HG02884 (cell line): Measurements from ENCODE around the gene SNAP29.
"Not testable (repeated sequence)": the region's sequence is repeated elsewhere in the genome, so short reads cannot be mapped to it uniquely, and the experiment has no call there.

ENCODE experiments used
- ATAC-seq: cut with Tn5 transposase; IDR thresholded peaks from one replicate; pipeline ENCODE4 v1.9.1; 2021; ENCODE audit warnings: mild to moderate bottlenecking, moderate library complexity; ENCODE audit not compliant: unreplicated experiment

SNAP29 gene

DNA sequence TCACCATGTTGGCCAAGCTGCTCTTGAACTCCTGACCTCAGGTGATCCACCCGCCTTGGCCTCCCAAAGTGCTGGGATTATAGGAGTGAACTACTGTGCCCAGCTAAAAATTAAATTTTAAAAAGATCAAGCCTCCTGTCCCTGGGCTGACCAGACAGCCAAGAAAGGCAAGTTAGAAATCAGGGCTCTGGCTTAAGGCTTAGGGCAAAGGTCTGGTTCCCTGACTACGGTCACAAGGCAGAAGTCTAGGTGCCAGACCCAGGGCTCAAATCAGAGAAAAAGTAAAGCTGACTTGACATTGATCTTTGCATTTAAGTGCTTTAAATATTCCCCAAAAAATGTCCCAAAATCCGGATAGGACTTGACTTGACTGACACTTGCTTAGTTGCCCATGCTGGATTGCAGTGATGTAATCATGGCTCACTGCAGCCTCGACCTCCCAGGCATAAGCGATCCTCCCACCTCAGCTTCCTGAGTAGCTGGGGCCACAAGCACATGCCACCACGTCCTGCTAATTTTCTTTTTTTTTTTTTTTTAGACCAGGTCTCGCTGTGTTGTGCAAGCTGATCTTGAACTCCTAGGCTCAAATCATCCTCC lies 41.1 kb downstream of the SNAP29 start:
- no peak for ATAC-seq

DNA sequence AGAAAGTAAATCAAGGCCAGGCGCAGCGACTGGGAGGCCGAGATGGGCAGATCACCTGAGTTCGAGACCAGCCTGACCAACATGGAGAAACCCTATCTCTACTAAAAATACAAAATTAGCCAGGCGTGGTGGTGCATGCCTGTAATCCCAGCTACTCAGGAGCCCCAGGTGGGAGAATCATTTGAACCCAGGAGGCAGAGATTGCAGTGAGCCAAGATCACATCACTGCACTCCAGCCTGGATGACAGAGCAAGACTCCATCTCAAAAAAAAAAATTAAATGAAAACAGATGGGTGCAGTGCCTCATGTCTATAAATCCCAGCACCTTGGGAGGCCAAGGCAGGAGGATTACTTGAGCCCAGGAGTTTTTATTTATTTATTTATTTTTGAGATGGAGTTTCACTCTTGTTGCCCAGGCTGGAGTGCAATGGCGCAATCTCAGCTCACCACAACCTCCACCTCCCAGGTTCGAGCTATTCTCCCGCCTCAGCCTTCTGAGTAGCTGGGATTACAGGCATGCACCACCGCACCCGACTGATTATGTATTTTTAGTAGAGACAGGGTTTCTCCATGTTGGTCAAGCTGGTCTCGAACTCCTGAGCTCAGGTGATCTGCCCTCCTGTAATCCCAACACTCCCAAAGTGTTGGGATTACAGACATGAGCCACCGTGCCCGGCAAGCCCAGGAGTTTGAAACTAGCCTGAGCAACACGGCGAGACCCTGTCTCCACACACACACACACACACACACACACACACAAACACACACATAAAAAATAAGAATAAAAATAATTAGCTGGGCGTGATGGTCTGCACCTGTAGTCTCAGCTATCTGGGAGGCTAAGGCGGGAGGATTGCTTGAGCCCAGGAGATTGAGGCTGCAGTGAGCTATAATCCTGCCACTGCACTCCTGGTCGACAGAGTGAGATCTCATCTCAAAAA lies 42.6 kb downstream of the SNAP29 start:
- ATAC-seq: not testable (repeated sequence)

DNA sequence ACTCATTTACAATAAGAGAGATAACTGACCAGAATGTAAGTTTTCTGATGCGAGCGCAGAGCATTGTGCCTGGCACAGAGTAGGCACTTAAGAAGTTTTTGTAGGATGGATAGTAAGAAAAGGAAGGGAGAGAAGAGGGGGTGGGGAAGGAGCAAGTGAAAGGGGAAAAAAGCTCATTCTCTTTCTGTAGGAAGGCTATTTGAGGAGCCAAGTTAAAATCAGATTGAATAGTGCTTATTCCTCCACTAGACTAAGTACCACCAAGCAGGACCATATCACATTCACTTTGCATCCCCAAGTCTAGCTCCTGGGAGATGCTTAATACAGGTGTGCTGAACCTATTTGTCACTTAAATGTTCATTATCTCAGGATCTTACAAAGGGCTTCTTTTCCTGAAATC lies 44.3 kb downstream of the SNAP29 start:
- ATAC-seq: no peak

DNA sequence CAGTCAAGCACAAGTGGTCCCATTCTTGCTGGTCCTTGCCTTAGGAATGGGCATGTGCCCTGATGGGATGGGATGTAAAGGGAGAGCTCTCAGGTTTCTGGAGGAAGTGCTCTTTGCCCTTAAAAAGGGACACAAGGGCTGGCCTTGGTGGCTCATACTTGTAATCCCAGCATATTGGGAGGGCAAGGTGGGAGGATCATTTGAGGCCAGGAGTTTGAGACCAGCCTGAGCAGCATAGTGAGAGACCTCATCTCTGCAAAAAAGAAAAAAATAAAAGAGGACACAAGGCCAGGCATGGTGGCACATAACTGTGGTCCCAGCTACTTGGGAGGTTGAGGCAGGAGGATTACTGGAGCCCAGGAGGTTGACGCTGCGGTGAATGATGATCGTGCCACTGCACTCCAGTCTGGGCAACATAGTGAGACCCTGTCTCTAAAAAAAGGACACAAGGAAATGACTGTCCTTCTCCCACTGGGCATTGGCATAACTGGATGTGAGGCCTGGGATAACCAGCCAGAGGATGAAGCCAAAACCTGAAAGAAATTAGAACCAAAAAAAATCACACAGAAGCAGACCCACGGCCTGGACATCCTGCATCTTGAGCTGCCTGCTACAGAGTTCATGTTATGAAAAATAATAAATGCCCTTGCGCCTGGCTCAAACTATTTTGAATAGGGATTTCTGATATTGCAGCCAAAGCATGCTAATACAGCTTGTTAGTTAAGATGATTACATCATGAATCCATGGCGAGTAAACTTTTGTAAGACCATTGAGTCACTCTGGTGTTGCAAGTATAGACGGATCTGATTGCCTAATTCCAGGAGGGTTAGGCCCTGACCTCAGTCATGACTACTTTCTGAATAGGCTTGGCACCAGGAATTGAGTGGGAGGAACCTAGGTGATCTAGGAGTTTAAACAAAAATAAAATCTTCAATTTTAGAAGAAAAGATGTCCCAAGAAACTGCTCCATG lies 45.5 kb downstream of the SNAP29 start:
- ATAC-seq: no peak

DNA sequence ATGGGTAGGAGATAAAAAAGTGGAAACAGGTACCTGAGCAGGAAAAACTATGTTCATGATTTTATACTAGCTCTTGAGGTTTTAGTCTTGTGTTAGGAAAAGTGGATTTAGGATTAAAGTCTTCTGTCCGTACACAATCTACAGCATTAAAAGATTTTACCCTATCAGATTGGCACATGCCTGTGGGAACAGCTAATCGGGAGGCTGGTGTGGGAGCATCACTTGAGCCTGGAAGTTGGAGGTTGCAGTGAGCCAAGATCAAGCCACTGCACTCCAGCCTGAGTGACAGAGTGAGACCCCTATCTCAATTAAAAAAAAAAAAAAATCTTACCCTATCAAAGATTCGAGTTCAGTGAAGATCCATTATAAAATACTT lies 46.2 kb downstream of the SNAP29 start:
- ATAC-seq: no peak

DNA sequence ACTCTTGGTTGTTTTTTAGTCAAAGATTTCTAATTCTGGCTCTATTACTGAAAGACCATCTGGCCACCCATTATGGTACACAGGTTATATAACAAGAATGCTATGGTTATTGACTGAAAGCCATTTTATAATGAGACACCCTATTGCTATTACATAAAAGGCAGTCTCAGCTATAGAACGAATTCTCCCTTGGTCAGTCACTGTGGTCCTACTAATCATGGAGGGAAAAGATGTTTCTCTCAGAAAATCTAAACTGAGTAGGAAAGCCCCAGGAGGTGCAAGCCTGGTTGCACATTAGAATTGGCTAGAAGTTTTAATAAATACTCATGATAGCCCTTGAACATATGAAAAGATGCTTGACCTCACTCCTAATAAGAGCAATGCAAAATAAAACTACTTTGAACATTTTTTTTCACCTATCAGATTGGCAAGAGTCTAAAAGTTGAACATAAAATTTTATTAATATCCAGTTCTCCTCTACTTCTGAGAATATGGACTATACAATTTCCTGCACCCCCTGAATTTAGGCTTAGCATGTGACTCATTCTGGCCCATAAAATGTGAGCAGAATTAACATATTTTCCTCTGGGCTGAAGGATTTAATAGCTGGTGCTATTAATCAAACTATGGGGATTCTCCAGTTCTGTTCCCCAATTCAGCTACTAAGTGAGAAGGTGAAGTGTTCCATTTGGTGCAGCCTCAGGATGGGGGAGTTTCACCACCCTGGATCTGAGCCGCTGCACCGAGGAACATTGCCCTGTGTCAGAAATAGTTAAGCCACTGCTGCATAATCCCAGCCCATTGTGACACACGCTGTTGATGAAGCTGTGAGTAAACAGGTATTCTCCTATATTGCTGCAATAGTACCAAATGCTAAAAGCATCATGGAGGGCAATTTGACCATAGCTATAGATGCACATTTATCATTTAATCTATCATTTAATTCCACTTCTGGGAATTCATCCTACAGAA lies 46.9 kb downstream of the SNAP29 start:
- no peak for ATAC-seq

DNA sequence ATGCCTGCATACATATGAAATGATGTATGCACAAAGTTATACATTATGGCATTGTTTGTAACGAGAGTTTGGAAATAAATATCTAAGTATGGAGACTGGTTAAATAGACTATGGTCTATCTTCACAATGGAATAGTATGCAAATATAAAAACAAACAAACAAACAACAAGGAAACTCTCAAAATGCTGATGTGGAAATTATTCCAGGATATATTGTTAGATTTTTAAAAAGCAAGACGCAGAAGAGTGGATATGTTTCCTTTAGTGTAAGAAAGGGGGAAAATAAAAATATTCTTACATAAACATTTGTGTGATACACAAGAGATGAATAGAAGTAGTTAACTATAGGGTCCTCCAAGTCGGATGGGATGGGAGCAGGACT lies 47.6 kb downstream of the SNAP29 start:
- no peak for ATAC-seq

DNA sequence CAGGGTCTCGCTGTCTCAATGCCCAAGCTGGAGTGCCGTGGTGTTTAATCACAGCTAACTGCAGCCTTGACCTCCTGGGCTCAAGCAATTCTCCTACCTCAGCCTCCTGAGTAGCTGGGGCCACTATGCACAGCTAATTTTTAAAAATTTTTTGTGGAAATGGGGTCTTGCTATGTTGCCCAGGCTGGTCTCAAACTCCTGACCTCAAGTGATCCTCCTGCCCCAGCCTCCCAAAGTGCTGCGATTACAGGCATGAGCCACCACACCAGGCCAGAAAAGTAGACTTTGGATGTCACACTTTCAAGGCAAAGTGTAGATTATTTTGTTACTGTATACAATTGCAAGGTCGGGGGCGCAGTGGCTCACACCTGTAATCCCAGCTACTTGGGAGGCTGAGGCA lies 49.9 kb downstream of the SNAP29 start:
- ATAC-seq: not testable (repeated sequence)

DNA sequence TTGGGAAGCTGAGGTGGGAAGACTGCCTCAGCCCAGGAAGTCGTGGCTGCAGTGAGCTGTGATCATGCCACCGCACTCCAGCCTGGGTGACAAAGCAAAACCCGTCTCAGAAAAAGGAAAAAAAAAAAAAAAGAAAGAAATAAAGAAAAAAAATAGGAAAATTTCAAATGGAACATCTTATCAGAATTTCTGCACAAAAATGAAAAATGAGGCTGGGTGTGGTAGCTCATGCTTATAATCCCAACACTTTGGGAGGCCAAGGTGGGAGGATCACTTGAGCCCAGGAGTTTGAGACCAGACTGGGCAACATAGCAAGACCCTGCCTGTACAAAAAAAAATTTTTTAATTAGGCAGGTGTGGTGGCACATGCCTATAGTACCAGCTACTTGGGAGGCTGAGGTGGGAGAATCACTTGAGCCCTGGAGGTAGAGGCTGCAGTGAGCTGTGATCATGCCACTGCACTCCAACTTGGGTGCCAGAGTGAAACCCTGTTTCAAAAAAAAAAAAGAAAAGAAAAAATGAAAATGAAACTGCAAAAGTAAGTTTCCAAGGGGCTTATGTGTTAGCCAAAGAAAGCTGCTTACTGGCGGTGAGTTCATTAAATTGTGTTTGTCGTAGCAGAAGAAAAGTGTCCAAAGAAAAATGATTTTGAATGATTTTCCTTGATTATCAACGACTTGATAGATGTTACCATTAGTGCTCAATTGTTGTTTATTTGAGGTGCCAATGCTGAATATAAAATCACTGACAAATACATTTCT lies 50.9 kb downstream of the SNAP29 start:
- no peak for ATAC-seq

DNA sequence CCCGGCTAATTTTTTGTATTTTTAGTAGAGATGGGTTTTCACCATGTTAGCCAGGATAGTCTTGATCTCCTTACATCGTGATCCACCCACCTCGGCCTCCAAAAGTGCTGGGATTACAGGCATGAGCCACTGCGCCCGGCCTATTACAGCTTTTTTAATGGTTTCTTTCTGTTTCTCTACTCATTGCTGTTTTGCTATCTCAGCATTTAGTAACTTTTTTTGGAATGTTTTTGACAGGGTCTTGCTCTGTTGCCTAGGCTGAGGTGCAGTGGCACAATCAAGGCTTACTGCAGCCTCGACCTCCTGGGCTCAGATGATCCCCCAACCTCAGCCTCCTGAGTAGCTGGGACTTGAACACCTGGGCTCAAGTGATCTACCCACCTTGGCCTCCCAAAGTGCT lies 53.7 kb downstream of the SNAP29 start:
- no peak for ATAC-seq

DNA sequence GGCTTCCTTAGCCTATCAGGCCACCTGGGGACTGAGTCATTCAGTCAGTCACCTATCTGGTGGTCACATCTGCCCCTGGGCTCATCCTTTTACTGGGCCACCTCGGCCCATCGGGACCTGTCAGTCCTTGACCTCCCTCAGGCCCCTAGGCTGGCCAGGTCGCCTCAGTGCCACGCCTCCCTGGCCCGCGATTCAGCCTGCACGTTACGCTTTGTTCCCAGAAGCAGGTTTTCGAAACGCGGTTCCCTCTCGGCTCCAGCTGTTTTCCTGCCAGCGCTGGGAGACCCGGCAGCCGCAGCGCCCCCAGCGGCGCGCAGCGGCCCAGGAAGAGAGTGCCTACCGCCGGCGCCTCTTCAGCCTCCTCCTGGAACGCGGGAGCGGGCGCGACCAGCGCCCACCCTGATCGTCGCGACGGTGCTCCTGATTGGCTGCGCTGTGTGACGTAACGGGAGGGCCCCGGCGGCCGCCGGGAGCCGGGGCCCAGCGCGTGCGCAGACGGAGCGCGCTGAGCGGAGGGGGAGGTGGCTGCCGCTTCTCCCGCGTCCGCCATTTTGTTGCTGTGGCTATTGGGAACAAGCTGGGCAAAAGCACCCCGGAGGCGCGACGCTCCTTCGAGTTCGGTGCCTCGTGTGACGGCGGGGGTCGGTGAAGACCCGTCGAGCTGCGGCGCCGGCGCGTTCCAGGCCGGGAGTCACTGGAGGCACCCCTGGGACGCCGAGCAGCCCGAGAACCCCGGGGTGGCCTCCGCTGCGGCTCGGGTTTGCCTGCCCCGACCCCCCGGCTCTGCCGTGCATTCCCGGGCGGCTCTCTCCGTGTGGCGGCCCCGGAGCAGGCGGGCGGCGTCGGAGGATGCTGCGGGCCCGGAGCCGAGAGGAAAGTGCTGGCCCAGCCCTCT lies 58.4 kb downstream of the SNAP29 start, which contains the start of gene CRKL:
Gene CRKL (plus strand): TSS at position 492 of the 895 bp plus-strand sequence. CDS start 528 bp downstream, outside the sequence.
- peak; percentile 89 for ATAC-seq

DNA sequence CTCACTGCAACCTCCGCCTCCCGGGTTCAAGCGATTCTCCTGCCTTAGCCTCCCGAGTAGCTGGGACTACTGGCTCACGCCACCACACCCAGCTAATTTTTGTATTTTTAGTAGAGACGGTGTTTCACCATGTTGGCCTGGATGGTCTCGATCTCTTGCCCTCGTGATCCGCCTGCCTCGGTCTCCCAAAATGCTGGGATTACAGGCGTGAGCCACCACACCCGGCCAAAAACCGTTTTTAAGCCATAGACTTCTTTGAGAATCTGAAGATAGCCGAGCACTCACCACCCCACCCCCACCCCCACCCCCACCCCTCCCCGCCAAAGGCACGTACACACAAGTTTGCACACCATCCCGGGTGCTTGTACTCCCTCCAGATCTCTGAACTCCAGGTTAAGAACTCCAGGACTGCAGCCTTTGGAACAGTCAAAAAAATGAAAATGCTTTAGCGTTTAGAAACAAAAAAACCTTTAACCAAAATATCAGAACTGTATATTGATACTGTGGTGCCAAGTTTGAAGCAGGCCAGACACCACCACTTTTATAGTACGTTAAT lies 59.9 kb downstream of the SNAP29 start:
- no peak for ATAC-seq

DNA sequence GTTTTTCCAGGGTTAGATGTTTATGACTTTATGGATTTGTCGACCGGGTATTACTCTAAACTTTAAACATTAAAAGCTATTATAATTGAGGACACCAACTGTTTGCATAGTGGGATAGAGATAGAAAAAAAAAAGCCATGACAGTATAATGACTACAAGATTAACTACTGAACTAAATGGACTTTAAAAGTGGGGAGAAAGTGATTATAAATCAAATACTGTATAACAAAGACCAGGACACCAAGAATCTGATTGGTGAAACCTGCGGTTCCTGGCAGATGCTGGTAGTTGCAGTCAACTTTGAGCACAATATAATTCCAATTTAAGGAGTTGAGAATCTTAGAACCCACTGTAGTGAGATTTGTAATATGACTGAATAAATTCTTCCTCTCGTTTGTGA lies 60.9 kb downstream of the SNAP29 start:
- no peak for ATAC-seq

DNA sequence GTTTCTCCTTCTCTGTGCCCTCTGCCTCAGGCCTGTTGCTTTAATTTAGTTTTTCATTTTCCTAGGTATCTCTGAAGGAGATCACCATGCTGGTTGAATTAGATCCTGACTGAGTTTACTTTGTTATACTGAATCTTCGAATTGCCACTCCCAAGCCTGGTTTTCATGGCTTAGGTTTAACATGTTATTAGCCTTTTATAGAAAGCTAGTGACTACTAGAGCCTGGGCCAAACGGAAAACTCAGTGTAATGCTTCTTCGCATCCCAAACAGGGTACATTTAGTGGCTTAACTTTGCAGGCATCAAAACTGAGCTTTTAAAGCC lies 62.0 kb downstream of the SNAP29 start:
- no peak for ATAC-seq

DNA sequence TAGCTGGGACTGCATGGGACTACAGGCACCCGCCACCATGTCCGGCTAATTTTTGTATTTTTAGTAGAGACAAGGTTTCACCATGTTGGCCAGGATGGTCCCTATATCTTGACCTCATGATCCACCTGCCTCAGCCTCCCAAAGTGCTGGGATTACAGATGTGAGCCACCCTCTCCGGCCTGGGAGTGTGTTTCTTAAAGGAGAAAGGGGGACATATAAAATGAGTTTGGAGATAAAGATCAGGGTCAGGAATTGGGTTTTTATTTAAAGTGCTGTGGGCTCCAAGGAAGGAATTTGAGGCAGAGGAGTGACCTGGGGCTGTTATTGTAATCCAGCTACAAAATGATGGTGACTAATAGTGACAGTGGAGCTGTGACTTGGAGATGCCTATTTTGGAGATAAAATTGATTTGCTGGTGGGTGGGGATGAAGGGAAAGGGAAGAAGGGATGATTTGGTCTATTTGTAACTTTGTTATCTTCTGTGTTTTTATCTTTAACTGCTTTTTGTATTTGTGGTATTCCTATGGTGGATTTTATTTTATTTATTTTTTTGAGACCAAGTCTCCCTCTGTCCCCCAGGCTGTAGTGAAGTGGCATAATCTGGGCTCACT lies 63.4 kb downstream of the SNAP29 start:
- ATAC-seq: no peak

DNA sequence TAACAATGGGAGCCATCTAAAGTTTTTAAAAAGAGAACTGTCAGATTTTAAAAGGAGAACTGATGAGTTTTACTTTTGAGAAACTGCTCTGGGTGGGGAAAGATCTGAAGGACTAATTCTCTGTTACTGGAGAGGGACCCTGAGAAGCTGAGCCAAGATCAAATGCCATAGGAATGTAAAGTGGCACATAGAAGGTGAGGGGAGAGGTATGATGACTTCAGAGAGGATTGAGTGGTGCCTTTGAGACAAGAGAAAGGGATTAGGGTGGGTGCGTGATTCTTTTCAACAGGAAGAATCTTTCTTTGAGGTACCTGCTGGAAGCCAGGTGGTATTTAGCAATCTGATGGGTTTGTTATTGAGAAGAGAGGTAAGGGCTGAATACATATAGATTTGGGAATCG lies 67.4 kb downstream of the SNAP29 start:
- no peak for ATAC-seq

DNA sequence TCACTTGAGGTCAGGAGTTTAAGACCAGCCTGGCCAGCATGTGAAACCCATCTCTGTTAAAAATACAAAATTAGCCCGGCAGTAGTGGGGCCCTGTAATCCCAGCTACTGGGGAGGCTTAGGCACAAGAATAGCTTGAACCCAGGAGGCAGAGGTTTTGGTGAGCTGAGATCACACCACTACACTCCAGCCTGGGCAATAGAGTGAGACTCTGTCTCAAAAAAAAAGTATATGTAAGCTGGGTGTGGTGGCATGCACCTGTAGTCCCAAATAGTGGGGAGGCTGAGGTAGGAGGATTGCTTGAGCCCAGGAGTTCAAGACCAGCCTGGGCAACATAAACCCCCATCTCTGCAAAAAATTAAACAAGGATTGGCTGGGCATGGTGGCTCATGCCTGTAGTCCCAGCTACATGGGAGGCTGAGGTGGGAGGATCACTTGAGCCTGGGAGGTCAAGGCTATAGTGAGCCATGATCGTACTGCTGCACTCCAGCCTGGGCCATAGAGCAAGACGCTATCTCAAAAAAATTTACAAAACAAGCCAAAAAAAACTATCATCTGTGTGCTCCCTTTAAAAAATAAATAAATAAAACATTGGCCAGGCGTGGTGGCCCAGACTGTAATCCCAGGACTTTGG lies 69.2 kb downstream of the SNAP29 start:
- ATAC-seq: no peak
